HEK293T (cell line): Measurements from ENCODE around the gene SPATA12.

Experiments used
- CTCF ChIA-PET: fragments of 350-600 bp; formaldehyde crosslinking; extraction: SDS; loops from one replicate; lab custom pipeline; 2021; ENCODE audit warnings: antibody characterized with exemption, inconsistent platforms; lab: Yijun Ruan, JAX
- POLR2A ChIA-PET: fragments of 350-600 bp; formaldehyde crosslinking; extraction: SDS; loops from one replicate; lab custom pipeline; 2020; ENCODE audit warnings: antibody characterized with exemption, inconsistent platforms; lab: Yijun Ruan, JAX
- DNase-seq: peaks from one replicate; pipeline ENCODE4 v3.0.0; 2012; ENCODE audit warnings: mixed read lengths; ENCODE audit errors: extremely low spot score
- ARNT ChIP-seq: fragments of 450-650 bp; IDR thresholded peaks from 2 replicates; pipeline ENCODE4 v1.6.1; 2017; ENCODE audit warnings: mild to moderate bottlenecking
- BHLHE40 ChIP-seq: fragments of 450-650 bp; IDR thresholded peaks from 2 replicates; pipeline ENCODE4 v1.6.1; 2016; ENCODE audit warnings: mild to moderate bottlenecking, moderate library complexity, borderline replicate concordance
- CTBP1 ChIP-seq: fragments of 450-650 bp; IDR thresholded peaks from 2 replicates; pipeline ENCODE4 v1.6.1; 2016; ENCODE audit warnings: borderline replicate concordance
- ELF4 ChIP-seq: fragments of 450-650 bp; IDR thresholded peaks from 2 replicates; pipeline ENCODE4 v1.6.1; 2017; ENCODE audit warnings: antibody characterized with exemption
- FOXA1 ChIP-seq: fragments of 450-650 bp; IDR thresholded peaks from 2 replicates; pipeline ENCODE4 v1.6.1; 2016; ENCODE audit warnings: mild to moderate bottlenecking
- FOXK2 ChIP-seq: fragments of 450-650 bp; IDR thresholded peaks from 2 replicates; pipeline ENCODE4 v1.6.1; 2016; ENCODE audit warnings: mild to moderate bottlenecking
- FOXM1 ChIP-seq: fragments of 450-650 bp; IDR thresholded peaks from 2 replicates; pipeline ENCODE4 v1.6.1; 2017; ENCODE audit warnings: mild to moderate bottlenecking, borderline replicate concordance
- HDGF ChIP-seq: fragments of 450-650 bp; IDR thresholded peaks from 2 replicates; pipeline ENCODE4 v1.6.1; 2017; ENCODE audit warnings: antibody characterized with exemption, borderline replicate concordance
- L3MBTL2 ChIP-seq: fragments of 450-650 bp; conservative IDR thresholded peaks from 2 replicates; pipeline ENCODE4 v1.6.1; 2016; ENCODE audit warnings: mild to moderate bottlenecking
- LEF1 ChIP-seq: fragments of 450-650 bp; IDR thresholded peaks from 2 replicates; pipeline ENCODE4 v1.6.1; 2017; ENCODE audit warnings: mild to moderate bottlenecking, borderline replicate concordance
- NFRKB ChIP-seq: fragments of 450-650 bp; IDR thresholded peaks from 2 replicates; pipeline ENCODE4 v1.6.1; 2016; ENCODE audit warnings: mild to moderate bottlenecking, moderate library complexity
- SP1 ChIP-seq: fragments of 450-650 bp; IDR thresholded peaks from 2 replicates; pipeline ENCODE4 v1.6.1; 2017
- SUZ12 ChIP-seq: fragments of 450-650 bp; IDR thresholded peaks from 2 replicates; pipeline ENCODE4 v1.6.1; 2016; ENCODE audit warnings: mild to moderate bottlenecking
- TARDBP ChIP-seq: fragments of 450-650 bp; IDR thresholded peaks from 2 replicates; pipeline ENCODE4 v1.6.1; 2016
- ZNF384 ChIP-seq: fragments of 450-650 bp; IDR thresholded peaks from 2 replicates; pipeline ENCODE4 v1.6.1; 2016
- TF ChIP-seq, protein P1 (sequence below): fragments of 450-650 bp; IDR thresholded peaks from 2 replicates; pipeline ENCODE4 v1.6.1; 2016

Gene SPATA12

DNA sequence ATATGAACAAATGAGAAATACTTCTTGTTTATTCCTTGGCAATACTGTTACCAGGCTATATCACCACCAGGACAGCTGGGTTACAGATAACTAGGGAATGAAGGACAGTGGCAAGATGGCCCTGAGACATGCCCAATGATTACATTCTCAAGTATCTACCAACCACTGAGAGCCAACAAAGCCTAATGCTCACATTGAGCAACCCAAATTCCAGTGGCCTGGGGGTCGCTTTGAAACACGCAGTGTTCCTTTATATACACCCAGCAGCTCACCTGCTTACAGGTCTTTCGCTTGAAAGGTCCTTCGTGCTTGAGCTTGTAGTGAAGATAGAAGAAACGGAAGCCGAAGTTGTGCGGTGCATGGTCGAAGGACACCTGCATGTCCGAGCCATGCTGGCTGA lies 45.1 kb downstream of the SPATA12 start:
- ChIA-PET POLR2A (no interaction called here), CTCF (no interaction called here)
- DNase-seq, result no peak
- TF ChIP-seq ELF4 (no peak), L3MBTL2 (no peak), CTBP1 (no peak), ZNF384 (no peak), SUZ12 (no peak), LEF1 (no peak), FOXK2 (no peak), HDGF (no peak), ARNT (no peak), NFRKB (no peak), FOXA1 (no peak), BHLHE40 (no peak), SP1 (no peak)
- TF ChIP-seq, protein P1, sequence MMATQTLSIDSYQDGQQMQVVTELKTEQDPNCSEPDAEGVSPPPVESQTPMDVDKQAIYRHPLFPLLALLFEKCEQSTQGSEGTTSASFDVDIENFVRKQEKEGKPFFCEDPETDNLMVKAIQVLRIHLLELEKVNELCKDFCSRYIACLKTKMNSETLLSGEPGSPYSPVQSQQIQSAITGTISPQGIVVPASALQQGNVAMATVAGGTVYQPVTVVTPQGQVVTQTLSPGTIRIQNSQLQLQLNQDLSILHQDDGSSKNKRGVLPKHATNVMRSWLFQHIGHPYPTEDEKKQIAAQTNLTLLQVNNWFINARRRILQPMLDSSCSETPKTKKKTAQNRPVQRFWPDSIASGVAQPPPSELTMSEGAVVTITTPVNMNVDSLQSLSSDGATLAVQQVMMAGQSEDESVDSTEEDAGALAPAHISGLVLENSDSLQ, result no peak

DNA sequence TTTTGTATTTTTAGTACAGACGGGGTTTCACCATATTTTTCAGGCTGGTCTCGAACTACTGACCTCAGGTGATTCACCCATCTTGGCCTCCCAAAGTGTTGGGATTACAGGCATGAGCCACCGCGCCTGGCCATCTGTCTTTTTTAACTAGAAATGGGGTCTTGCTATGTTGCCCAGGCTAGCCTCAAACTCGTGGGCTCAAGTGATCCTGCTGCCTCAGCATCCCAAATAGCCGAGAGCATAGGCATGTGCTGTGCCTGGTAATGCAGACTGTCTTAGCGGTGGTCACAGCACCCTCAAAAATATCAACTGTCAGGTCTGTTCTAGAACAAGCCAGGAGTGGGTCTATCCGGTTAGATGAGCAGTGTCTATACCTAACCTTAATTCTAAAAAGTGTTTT lies 48.2 kb downstream of the SPATA12 start:
- TF ChIP-seq ELF4 (no peak), FOXA1 (no peak), SUZ12 (no peak), FOXM1 (no peak), HDGF (no peak), CTBP1 (no peak), BHLHE40 (no peak), NFRKB (no peak), SP1 (no peak), TARDBP (no peak), ZNF384 (no peak), ARNT (no peak), L3MBTL2 (no peak), LEF1 (no peak), FOXK2 (no peak)
- TF ChIP-seq, protein P1, result no peak
- CTCF ChIA-PET, result no interaction called here
- no peak for DNase-seq
- POLR2A ChIA-PET, result no interaction called here

DNA sequence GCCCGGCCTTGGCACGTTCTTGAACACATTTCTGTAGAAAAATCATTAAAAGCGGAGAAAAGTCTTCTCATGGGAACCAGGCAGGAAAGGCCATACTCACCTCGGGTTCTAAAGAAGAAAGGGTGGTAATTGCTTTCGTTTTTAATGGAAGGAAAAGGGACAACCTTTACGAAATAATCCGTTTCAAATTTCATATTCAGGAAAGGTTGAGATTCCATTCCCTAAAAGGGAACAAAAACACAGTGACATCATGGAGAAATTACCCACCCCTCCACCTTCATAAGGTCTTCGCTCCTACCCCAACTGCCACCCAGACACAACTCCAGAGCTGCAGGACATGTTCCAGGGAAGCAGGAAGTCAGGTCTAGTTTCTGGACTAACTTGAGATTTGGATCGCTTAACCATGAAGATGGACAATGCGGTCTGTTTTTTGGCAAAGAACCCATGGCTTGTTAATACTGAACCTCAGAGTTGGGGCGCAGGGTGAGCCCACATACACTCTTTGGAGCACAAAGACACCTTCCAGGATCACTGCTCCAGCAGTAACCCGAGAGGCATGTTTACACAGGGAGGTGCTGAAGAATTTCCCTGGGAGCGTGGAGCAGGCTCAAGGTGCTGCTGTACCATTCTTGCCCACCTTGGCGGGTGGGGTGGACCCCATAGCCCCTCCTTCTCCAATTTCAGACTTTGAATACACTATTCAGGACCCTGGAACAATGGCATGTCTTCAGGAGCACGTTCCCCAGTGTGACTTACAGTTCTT lies 49.2 kb downstream of the SPATA12 start:
- POLR2A ChIA-PET, result no interaction called here
- TF ChIP-seq TARDBP, result no peak
- no peak for TF ChIP-seq LEF1
- CTCF ChIA-PET, result interaction anchor here (1.1 to 2.0 kb wide), 2 partner anchors 9 to 10 kb away, joined by 3 to 6 read pairs; no protein-coding TSS in a partner anchor

DNA sequence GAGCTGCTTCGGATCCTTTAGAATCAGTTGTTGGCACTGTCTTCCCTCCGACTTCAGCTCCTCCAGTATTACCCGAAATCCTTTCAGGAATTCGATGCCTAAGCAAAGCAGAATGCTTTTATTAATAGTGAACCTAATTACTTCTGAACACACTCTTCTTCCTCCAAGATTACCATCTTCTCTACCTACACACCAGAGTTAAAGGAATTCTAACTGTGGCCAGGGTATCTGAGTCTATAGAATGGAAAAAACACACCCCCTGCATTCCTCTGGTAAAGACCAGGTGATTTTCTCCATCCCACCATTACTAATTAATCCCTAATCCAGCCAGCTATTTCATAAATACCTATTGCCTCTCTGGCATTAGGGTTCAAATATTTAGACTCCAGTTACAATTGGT lies 49.8 kb downstream of the SPATA12 start:
- CTCF ChIA-PET, result interaction anchor here (1.1 to 2.0 kb wide), 2 partner anchors 10 to 11 kb away, joined by 3 to 6 read pairs; no protein-coding TSS in a partner anchor
- DNase-seq, result no peak
- TF ChIP-seq CTBP1, result no peak
- TF ChIP-seq ZNF384, result no peak
- TF ChIP-seq BHLHE40, result no peak
- TF ChIP-seq ARNT, result no peak
- TF ChIP-seq SUZ12, result no peak
- TF ChIP-seq NFRKB, result no peak
- TF ChIP-seq HDGF, result no peak
- POLR2A ChIA-PET, result no interaction called here

More for the DNA sequence above, 49.2 kb downstream of the SPATA12 start:
- DNase-seq, result no peak

DNA sequence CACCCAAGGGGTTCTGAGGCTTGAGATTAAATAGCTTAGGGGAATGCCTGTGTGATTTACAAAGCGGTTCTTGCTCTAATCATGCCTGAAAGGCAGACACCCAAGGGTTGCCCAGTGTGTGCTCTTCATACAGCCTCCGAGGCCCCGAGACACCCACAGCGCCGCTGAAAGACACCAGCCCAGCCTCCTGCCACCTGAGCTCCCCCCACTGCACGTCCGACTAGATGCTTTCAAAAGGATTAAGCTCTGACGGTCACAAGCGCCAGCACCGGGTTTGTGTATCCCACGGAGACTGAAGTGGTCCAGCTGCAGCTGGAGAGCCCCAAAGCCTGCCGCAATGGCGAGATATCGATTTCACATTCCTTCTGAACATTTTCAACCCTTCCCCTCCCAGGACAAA lies 50.3 kb downstream of the SPATA12 start:
- ChIA-PET POLR2A (no interaction called here), CTCF (interaction anchor here (0.6 to 2.0 kb wide), 5 partner anchors 10 to 341 kb away, joined by 3 to 6 read pairs (median 3); no protein-coding TSS in a partner anchor)
- TF ChIP-seq CTBP1, result no peak
- TF ChIP-seq HDGF, result no peak
- no peak for TF ChIP-seq FOXM1
- no peak for TF ChIP-seq L3MBTL2
- no peak for TF ChIP-seq ZNF384
- TF ChIP-seq NFRKB, result no peak
- no peak for TF ChIP-seq LEF1
- TF ChIP-seq FOXK2, result no peak
- no peak for TF ChIP-seq SUZ12
- no peak for TF ChIP-seq FOXA1
- no peak for TF ChIP-seq ARNT
- no peak for TF ChIP-seq TARDBP
- no peak for TF ChIP-seq ELF4
- no peak for TF ChIP-seq SP1
- no peak for TF ChIP-seq BHLHE40
- TF ChIP-seq, protein P1, result no peak
- no peak for DNase-seq

DNA sequence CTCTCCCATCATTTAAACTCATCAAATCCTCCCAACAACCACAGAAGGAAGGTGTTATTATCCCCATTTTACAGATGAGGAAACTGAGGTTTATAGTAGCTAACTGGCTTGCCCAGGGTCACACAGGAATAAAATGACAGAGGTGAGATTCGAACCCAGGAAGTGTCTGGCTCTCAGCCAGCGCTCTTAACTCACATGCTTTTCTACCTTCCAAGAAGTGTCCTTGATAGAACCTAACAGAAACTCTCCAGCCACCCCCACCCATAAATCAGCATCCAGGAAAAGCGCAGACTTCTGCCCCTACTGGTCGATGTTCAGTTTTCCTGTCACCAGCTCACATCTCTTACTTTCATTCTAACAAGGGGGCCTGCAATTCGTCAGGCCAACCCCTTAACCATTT lies 51.7 kb downstream of the SPATA12 start:
- ChIA-PET CTCF (interaction anchor here (0.5 kb wide), 1 partner anchor 18 kb away, joined by 3 read pairs; no protein-coding TSS in a partner anchor), POLR2A (no interaction called here)
- peak; percentile 49 for DNase-seq
- no peak for TF ChIP-seq TARDBP
- TF ChIP-seq, protein P1, result peak; percentile 88
